K562 (cell line): ENCODE results near the gene DIAPH3. TPM values are rescaled to one million over a fixed set of nuclear protein-coding genes. Genes with fewer than 3 reads are reported as not detected.

Source experiments
- ATAC-seq: fragments of 200-7000 bp; cut with Tn5 transposase; 3 replicates; pipeline ENCODE4 v1.9.1; 2020; ENCODE audit warnings: moderate library complexity
- BruUV-seq: library from RNA; stranded (reverse); fragments of 400-500 nt; replicated peaks from 2 replicates; lab custom pipeline; 2021; lab: Mats Ljungman, UMichigan
- CTCF ChIA-PET: fragments of 300-600 bp; formaldehyde crosslinking; extraction: SDS; loops from one replicate; lab custom pipeline; 2021; ENCODE audit warnings: low intra/inter-chr PET ratio; lab: Yijun Ruan, JAX
- POLR2A ChIA-PET: fragments of 300-600, 350-650 bp; sonication (Branson Sonifier 250); formaldehyde crosslinking; extraction: SDS; loops from one replicate; lab custom pipeline; 2021; ENCODE audit warnings: antibody characterized with exemption, inconsistent platforms; lab: Yijun Ruan, JAX
- DNase-seq, 4 experiments: peaks; one replicate each; pipeline versions ENCODE4 v3.0.0 to v3.0.0-alpha.2; 2011 to 2018; ENCODE audit warnings: low spot score in 3 of 4, mixed read lengths in 3 of 4; ENCODE audit errors: extremely low read depth in 1 of 4
- FAIRE-seq: peaks from 2 replicates; lab custom pipeline; 2011; peaks lifted over from hg19 to GRCh38; lab: Jason Lieb, UNC
- H2AFZ ChIP-seq: 2 replicates; pipeline ENCODE4 v1.6.0; 2011; ENCODE audit warnings: low read depth, low read length, control low read depth, inconsistent platforms
- H3K27ac ChIP-seq: fragments of 200-600 bp; 3 replicates; pipeline ENCODE4 v1.8.0; 2011; ENCODE audit warnings: low read depth, mild to moderate bottlenecking, control low read depth, inconsistent platforms, low read length, moderate library complexity, mixed read lengths; ENCODE audit errors: extremely low read depth
- H3K27me3 ChIP-seq, 2 experiments: fragments of 300-600 bp in 1 of 2; 2 replicates in 1 of 2; 3 replicates in 1 of 2; pipeline versions ENCODE4 v1.6.0 to v1.8.0; 2011; ENCODE audit warnings: inconsistent platforms in 2 of 2, low read length in 2 of 2, mild to moderate bottlenecking in 1 of 2, mixed read lengths in 1 of 2, moderate library complexity in 1 of 2; ENCODE audit not compliant: control insufficient read depth in 2 of 2, insufficient read depth in 2 of 2
- H3K36me3 ChIP-seq: fragments of 300-600 bp; 3 replicates; pipeline ENCODE4 v1.8.0; 2011; ENCODE audit warnings: mild to moderate bottlenecking, low read length, inconsistent platforms; ENCODE audit not compliant: control insufficient read depth, insufficient read depth
- H3K4me1 ChIP-seq, 2 experiments: fragments of 200-600 bp in 1 of 2; replicated peaks in 1 of 2; 2 replicates in 1 of 2; 3 replicates in 1 of 2; pipeline versions ENCODE4 v1.5.1 to v1.8.0; 2011; ENCODE audit warnings: inconsistent platforms in 2 of 2, low read length in 2 of 2, mild to moderate bottlenecking in 1 of 2, mixed read lengths in 1 of 2, moderate library complexity in 1 of 2; ENCODE audit not compliant: control insufficient read depth in 2 of 2, insufficient read depth in 2 of 2
- H3K4me2 ChIP-seq: 2 replicates; pipeline ENCODE4 v1.6.1; 2011; ENCODE audit warnings: low read length, control low read depth, inconsistent platforms, mixed read lengths; ENCODE audit not compliant: insufficient read depth
- H3K4me3 ChIP-seq: fragments of 200-600 bp; sonication (generic), shearing (Covaris generic); 2 replicates; pipeline ENCODE4 v1.5.1; 2016; ENCODE audit warnings: control low read depth, inconsistent platforms
- H3K79me2 ChIP-seq: fragments of 200-600 bp; 3 replicates; pipeline ENCODE4 v1.8.0; 2011; ENCODE audit warnings: low read length, inconsistent platforms; ENCODE audit not compliant: control insufficient read depth, insufficient read depth
- H3K9ac ChIP-seq, 2 experiments: 2 replicates each; pipeline versions ENCODE4 v1.6.0 to v1.6.1; 2011; ENCODE audit warnings: low read depth in 2 of 2, low read length in 2 of 2, control low read depth in 1 of 2, inconsistent platforms in 1 of 2, mild to moderate bottlenecking in 1 of 2, mixed read lengths in 1 of 2; ENCODE audit not compliant: insufficient read depth in 1 of 2
- H3K9me1 ChIP-seq: one replicate; pipeline ENCODE4 v1.6.0; 2011; ENCODE audit warnings: inconsistent platforms, mild to moderate bottlenecking, low read length, moderate library complexity; ENCODE audit not compliant: control insufficient read depth, insufficient read depth
- H3K9me3 ChIP-seq: replicated peaks from 2 replicates; pipeline ENCODE4 v1.5.1; 2011; ENCODE audit warnings: low read depth, low read length, inconsistent platforms; ENCODE audit not compliant: control insufficient read depth, insufficient read depth
- H4K20me1 ChIP-seq: replicated peaks from 2 replicates; pipeline ENCODE4 v1.6.1; 2011; ENCODE audit warnings: low read length, inconsistent platforms, mixed read lengths; ENCODE audit not compliant: control insufficient read depth, insufficient read depth
- CBFA2T3 ChIP-seq: fragments of 450-650 bp; IDR thresholded peaks from 2 replicates; pipeline ENCODE4 v1.6.1; 2017
- CXXC5 ChIP-seq: fragments of 250-450 bp; sonication (Bioruptor Pico); IDR thresholded peaks from 2 replicates; pipeline ENCODE4 v1.8.0; 2022; ENCODE audit warnings: inconsistent platforms, mild to moderate bottlenecking, moderate library complexity
- HINFP ChIP-seq: fragments of 450-650 bp; conservative IDR thresholded peaks from 2 replicates; pipeline ENCODE4 v1.6.1; 2016; ENCODE audit warnings: missing genetic modification characterization, low read depth, mild to moderate bottlenecking, control low read depth, missing compliant biosample characterization
- MBD1 ChIP-seq: fragments of 250-450 bp; sonication (Bioruptor Pico); IDR thresholded peaks from 2 replicates; pipeline ENCODE4 v1.8.0; 2022; ENCODE audit warnings: inconsistent platforms
- MEF2A ChIP-seq: IDR thresholded peaks from 2 replicates; pipeline ENCODE4 v1.6.1; 2011; ENCODE audit warnings: low read depth, mild to moderate bottlenecking, low read length, moderate library complexity; ENCODE audit not compliant: control insufficient read depth
- MEF2D ChIP-seq: conservative IDR thresholded peaks from 2 replicates; pipeline ENCODE4 v1.6.1; 2016; ENCODE audit warnings: low read depth, missing genetic modification characterization, missing compliant biosample characterization
- MYC ChIP-seq, 2 experiments: fragments of 250-450 bp in 1 of 2; sonication (Bioruptor Pico) in 1 of 2; IDR thresholded peaks; 2 replicates each; pipeline versions ENCODE4 v1.5.1 to v1.6.1; 2012 to 2021; ENCODE audit warnings: low read depth in 2 of 2, borderline replicate concordance in 1 of 2, improper control_type of control experiment in 1 of 2, low read length in 1 of 2, mild to moderate bottlenecking in 1 of 2, moderate library complexity in 1 of 2
- NR2F6 ChIP-seq: fragments of 450-650 bp; formaldehyde crosslinking; IDR thresholded peaks from 2 replicates; pipeline ENCODE4 v1.4.0; 2020; ENCODE audit warnings: mild to moderate bottlenecking
- PHF21A ChIP-seq: fragments of 450-650 bp; IDR thresholded peaks from 2 replicates; pipeline ENCODE4 v1.6.1; 2017; ENCODE audit warnings: low read depth, borderline replicate concordance
- RBM14 ChIP-seq: fragments of 200-400 bp; formaldehyde crosslinking; IDR thresholded peaks from 2 replicates; pipeline ENCODE4 v1.6.1; 2018; ENCODE audit warnings: low read depth, mild to moderate bottlenecking, low read length, moderate library complexity, borderline replicate concordance; ENCODE audit not compliant: insufficient read depth
- SMARCA4 ChIP-seq: fragments of 450-650 bp; IDR thresholded peaks from 2 replicates; pipeline ENCODE4 v1.6.1; 2016
- STAT5B ChIP-seq: fragments of 250-450 bp; sonication (Bioruptor Pico); IDR thresholded peaks from 2 replicates; pipeline ENCODE4 v1.8.0; 2021; ENCODE audit warnings: mild to moderate bottlenecking, inconsistent platforms
- ZNF175 ChIP-seq: fragments of 200-800 bp; sonication (Bioruptor generic); IDR thresholded peaks from 2 replicates; pipeline ENCODE4 v1.6.1; 2016; ENCODE audit warnings: low read depth, mild to moderate bottlenecking, missing genetic modification characterization, missing compliant biosample characterization
- in situ Hi-C: fragments of 300-500 bp; cut with MboI; formaldehyde crosslinking; loops from 4 replicates; pipeline ENCODE4 v1.15.0; 2018; ENCODE audit warnings: inconsistent platforms, mixed read lengths
- intact Hi-C: fragments of 100-400 bp; cut with micrococcal nuclease; formaldehyde crosslinking; loops from 2 replicates; pipeline ENCODE4 v1.14.2; 2022
- polyA plus RNA-seq, 8 experiments: library from polyadenylated mRNA; depleted of rRNA in 4 of 8; stranded (reverse) in 5 of 8; unstranded in 3 of 8; fragments of >200 nt; fragmentation: Nextera tagmentation in 2 of 8; fragmentation: Illumina TruSeq in 1 of 8; extraction: Ambion mirVana in 2 of 8; extraction: Trizol in 1 of 8; gene quantifications; 2 replicates each; pipeline versions ENCODE4 v1.2.1 to v1.2.3, GENCODE V29; 2011 to 2014; ENCODE audit warnings: inconsistent platforms in 1 of 8, missing spikeins in 1 of 8
- total RNA-seq, 7 experiments: library from RNA; depleted of rRNA in 6 of 7; stranded (reverse); fragments of >200 nt in 6 of 7; fragmentation: Illumina TruSeq in 2 of 7; extraction: Trizol in 2 of 7; gene quantifications; 2 replicates each; pipeline versions ENCODE4 v1.2.1 to v1.2.3, GENCODE V29; 2011 to 2021; ENCODE audit warnings: low replicate concordance in 1 of 7
- TF ChIP-seq, protein P1 (sequence below): fragments of 450-650 bp; IDR thresholded peaks from 2 replicates; pipeline ENCODE4 v1.6.1; 2018; ENCODE audit warnings: mild to moderate bottlenecking, low read depth; ENCODE audit not compliant: partially characterized antibody
- TF ChIP-seq, protein P2 (sequence below): fragments of 150-350 bp; IDR thresholded peaks from 2 replicates; pipeline ENCODE4 v1.6.1; 2014; ENCODE audit warnings: low read depth, mild to moderate bottlenecking, low read length, borderline replicate concordance

The DIAPH3 gene
- total and polyA plus RNA-seq, 9 of the 15 experiments (the other 6 are each of a cell fraction or from before 2014, with no cell fraction given): 9.0 to 18.7 (median 14.7) TPM

DNA sequence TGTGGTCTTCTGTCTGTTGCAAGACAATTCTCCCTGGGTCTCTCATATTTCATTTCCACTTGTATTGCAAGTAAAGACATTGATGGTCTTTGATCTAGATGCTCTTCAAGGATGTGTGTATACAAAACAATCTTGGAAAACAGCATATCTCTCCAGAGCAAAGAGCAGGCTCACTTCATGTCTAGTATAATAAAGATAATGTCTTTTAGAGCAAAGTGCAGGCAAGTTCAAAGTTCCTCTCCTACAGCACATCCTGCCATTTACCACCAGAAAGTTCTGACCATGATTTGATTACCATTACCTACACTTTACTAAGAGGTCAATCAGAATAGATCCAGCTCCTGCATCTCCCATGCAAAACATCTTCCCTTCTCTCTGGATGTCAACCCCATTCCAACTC lies 162.8 kb downstream of the DIAPH3 start:
- Histone ChIP-seq H3K4me1 (no peaks in the 10 kb centered on the region), H3K9ac (no peak overlapping the region), H4K20me1 (no peaks in the 10 kb centered on the region), H2AFZ (no peak overlapping the region), H3K4me2 (no peak overlapping the region), H3K79me2 (no peaks in the 10 kb centered on the region), H3K4me3 (no peak overlapping the region), H3K9me3 (no peaks in the 10 kb centered on the region), H3K27me3 (no peaks in the 10 kb centered on the region), H3K9me1 (no peaks in the 10 kb centered on the region), H3K36me3 (no peaks in the 10 kb centered on the region), H3K27ac (no peak overlapping the region)
- FAIRE-seq (no peak), ATAC-seq (no peak), DNase-seq (no peak)
- in situ Hi-C loops (no loop called here), intact Hi-C loops (no loop called here)
- ChIA-PET CTCF (no interaction called here), POLR2A (no interaction called here)
- no TSS peak for BruUV-seq
- TF ChIP-seq STAT5B: no peak
- no peak for TF ChIP-seq SMARCA4
- no peak for TF ChIP-seq HINFP (tag)
- TF ChIP-seq ZNF175 (CRISPR knock-in tag): no peak
- TF ChIP-seq CXXC5 (CRISPR knock-in tag): no peak
- no peak for TF ChIP-seq MYC (IDR thresholded peaks at IDR 0.05; ENCODE audit: low read depth, low read length)
- TF ChIP-seq MYC (CRISPR knock-in tag; IDR thresholded peaks at IDR 0.05; ENCODE audit: borderline replicate concordance, low read depth): no peak
- TF ChIP-seq RBM14: no peak
- no peak for TF ChIP-seq MEF2A
- no peak for TF ChIP-seq CBFA2T3
- TF ChIP-seq, protein P1, sequence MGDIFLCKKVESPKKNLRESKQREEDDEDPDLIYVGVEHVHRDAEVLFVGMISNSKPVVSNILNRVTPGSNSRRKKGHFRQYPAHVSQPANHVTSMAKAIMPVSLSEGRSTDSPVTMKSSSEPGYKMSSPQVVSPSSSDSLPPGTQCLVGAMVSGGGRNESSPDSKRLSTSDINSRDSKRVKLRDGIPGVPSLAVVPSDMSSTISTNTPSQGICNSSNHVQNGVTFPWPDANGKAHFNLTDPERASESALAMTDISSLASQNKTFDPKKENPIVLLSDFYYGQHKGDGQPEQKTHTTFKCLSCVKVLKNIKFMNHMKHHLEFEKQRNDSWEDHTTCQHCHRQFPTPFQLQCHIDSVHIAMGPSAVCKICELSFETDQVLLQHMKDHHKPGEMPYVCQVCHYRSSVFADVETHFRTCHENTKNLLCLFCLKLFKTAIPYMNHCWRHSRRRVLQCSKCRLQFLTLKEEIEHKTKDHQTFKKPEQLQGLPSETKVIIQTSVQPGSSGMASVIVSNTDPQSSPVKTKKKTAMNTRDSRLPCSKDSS: no peak
- TF ChIP-seq NR2F6 (CRISPR knock-in tag): no peak
- TF ChIP-seq, protein P2, sequence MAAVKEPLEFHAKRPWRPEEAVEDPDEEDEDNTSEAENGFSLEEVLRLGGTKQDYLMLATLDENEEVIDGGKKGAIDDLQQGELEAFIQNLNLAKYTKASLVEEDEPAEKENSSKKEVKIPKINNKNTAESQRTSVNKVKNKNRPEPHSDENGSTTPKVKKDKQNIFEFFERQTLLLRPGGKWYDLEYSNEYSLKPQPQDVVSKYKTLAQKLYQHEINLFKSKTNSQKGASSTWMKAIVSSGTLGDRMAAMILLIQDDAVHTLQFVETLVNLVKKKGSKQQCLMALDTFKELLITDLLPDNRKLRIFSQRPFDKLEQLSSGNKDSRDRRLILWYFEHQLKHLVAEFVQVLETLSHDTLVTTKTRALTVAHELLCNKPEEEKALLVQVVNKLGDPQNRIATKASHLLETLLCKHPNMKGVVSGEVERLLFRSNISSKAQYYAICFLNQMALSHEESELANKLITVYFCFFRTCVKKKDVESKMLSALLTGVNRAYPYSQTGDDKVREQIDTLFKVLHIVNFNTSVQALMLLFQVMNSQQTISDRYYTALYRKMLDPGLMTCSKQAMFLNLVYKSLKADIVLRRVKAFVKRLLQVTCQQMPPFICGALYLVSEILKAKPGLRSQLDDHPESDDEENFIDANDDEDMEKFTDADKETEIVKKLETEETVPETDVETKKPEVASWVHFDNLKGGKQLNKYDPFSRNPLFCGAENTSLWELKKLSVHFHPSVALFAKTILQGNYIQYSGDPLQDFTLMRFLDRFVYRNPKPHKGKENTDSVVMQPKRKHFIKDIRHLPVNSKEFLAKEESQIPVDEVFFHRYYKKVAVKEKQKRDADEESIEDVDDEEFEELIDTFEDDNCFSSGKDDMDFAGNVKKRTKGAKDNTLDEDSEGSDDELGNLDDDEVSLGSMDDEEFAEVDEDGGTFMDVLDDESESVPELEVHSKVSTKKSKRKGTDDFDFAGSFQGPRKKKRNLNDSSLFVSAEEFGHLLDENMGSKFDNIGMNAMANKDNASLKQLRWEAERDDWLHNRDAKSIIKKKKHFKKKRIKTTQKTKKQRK: no peak
- TF ChIP-seq PHF21A: no peak
- TF ChIP-seq MEF2D (tag): no peak
- no peak for TF ChIP-seq MBD1 (CRISPR knock-in tag)
